ENCODE data around the gene CPA1. TPM values are rescaled to one million over a fixed set of nuclear protein-coding genes. Genes with fewer than 3 reads are reported as not detected.

The CPA1 gene
- total and polyA plus RNA-seq, 2 of the 4 experiments (the other 2 are of a cell fraction) = not detected

- H2BK15ac ChIP-seq (ENCODE audit: low read depth, low read length) = no peak overlapping the region
- H4K8ac ChIP-seq (ENCODE audit: low read depth in 2 of 2, low read length in 2 of 2) = no peak overlapping the region
- no peak overlapping the region for H3K56ac ChIP-seq (ENCODE audit: extremely low read depth, insufficient read depth, low read length)
- no peaks in the 10 kb centered on the region for H3K79me1 ChIP-seq (ENCODE audit: low read depth in 1 of 2, low read length in 2 of 2)
- H3K27ac ChIP-seq (ENCODE audit: insufficient read depth, low read length) = no peak overlapping the region
- no peak overlapping the region; the same call in 1 of the 2 replicates for H3K18ac ChIP-seq (ENCODE audit: low read depth, low read length)
- no peak overlapping the region for H2BK120ac ChIP-seq (ENCODE audit: low read depth, low read length)
- no peak overlapping the region for H4K91ac ChIP-seq (ENCODE audit: insufficient read depth, low read depth, low read length)
- no peak overlapping the region for H3K4me3 ChIP-seq (ENCODE audit: insufficient read depth, low read depth, low read length)
- ChIA-PET POLR2A (ENCODE audit: unreplicated experiment) (no interaction called here), CTCF (no interaction called here)
- WGBS, 2 experiments (ENCODE audit: extremely low coverage in 2 of 2, insufficient read length in 1 of 2) = 100% methylated on average over 1 of the region's 3 CpGs; no CpG with 5 or more reads in 1 of the 2 experiments
- no peak overlapping the region for H2AFZ ChIP-seq (replicated peaks; ENCODE audit: low read length, poor library complexity)
- dilution Hi-C loops (cut with HindIII; ENCODE audit: low sequenced_read_pairs, unreplicated experiment) (no loop called here), intact Hi-C loops (cut with micrococcal nuclease) (no loop called here), in situ Hi-C loops (cut with MboI; ENCODE audit: low sequenced_read_pairs) (no loop called here)
- H3K14ac ChIP-seq (replicated peaks; ENCODE audit: low read depth, low read length) = no peak overlapping the region
- H3K23ac ChIP-seq (ENCODE audit: low read depth, low read length) = no peak overlapping the region
- no peak overlapping the region for H3K9ac ChIP-seq (ENCODE audit: low read depth, low read length)
- H2BK20ac ChIP-seq (ENCODE audit: low read depth, low read length) = no peak overlapping the region
- DNase-seq (no peak), ATAC-seq (ENCODE audit: low read depth) (no peak)
- no peak overlapping the region for H2AK5ac ChIP-seq (ENCODE audit: low read depth, low read length)
- H3K4me1 ChIP-seq (ENCODE audit: control insufficient read depth, insufficient read depth, low read length) = peaks cover 5% of the 10 kb centered on the region
- H3K36me3 ChIP-seq (ENCODE audit: control insufficient read depth, insufficient read depth, low read length) = no peaks in the 10 kb centered on the region
- no peak overlapping the region for H3K4ac ChIP-seq (ENCODE audit: low read depth, low read length)
- no peak overlapping the region for H3K4me2 ChIP-seq (ENCODE audit: low read depth, low read length)
- no peak for TF ChIP-seq POLR2A (IDR thresholded peaks at IDR 0.05; ENCODE audit: low read depth, low read length)
- TF ChIP-seq USF2 (IDR thresholded peaks at IDR 0.05; ENCODE audit: low read depth, low read length) = no peak
- TF ChIP-seq MAZ (IDR thresholded peaks at IDR 0.05; ENCODE audit: borderline replicate concordance, low read depth, low read length) = no peak
- no peak for TF ChIP-seq RFX5 (IDR thresholded peaks at IDR 0.05; ENCODE audit: low read depth, low read length)
- TF ChIP-seq NFE2L2 (IDR thresholded peaks at IDR 0.05; ENCODE audit: low read depth, low read length) = no peak
- no peak for TF ChIP-seq MXI1 (IDR thresholded peaks at IDR 0.05; ENCODE audit: borderline replicate concordance, low read depth, low read length)
- no peak for TF ChIP-seq RCOR1 (IDR thresholded peaks at IDR 0.05; ENCODE audit: insufficient replicate concordance, low read length)
- TF ChIP-seq CEBPB (IDR thresholded peaks at IDR 0.05; ENCODE audit: low read depth, low read length) = no peak
- no peak for TF ChIP-seq RAD21 (IDR thresholded peaks at IDR 0.05; ENCODE audit: low read length)
- no peak overlapping the region for H2AK9ac ChIP-seq (replicated peaks; ENCODE audit: low read depth, low read length, poor library complexity)
- no peaks in the 10 kb centered on the region for H3K9me3 ChIP-seq (ENCODE audit: control insufficient read depth, insufficient read depth, low read length)
- H3K27me3 ChIP-seq (ENCODE audit: control insufficient read depth, insufficient read depth, low read length) = no peaks in the 10 kb centered on the region
- BruUV-seq (replicated peaks) = no TSS peak
- H4K5ac ChIP-seq (ENCODE audit: low read depth, low read length) = no peak overlapping the region
- no peaks in the 10 kb centered on the region for H4K20me1 ChIP-seq (ENCODE audit: insufficient read depth, low read length)
- no peaks in the 10 kb centered on the region for H3K9me1 ChIP-seq (ENCODE audit: insufficient read depth, low read length)
- no peak overlapping the region for H2BK5ac ChIP-seq (ENCODE audit: low read depth, low read length, poor library complexity, severe bottlenecking)
These were observed 6.6 kb downstream of the CPA1 start for GRCh38 chr7:130386876-130387275.

Measured in IMR-90 (cell line).